GM06990 (cell line): Measurements from ENCODE around the gene SERINC2.
"Not testable (repeated sequence)": the region's sequence is repeated elsewhere in the genome, so short reads cannot be mapped to it uniquely, and the experiment has no call there.

Experiments
- DNase-seq: peaks from one replicate; pipeline ENCODE4 v3.0.0-alpha.2; 2011; ENCODE audit not compliant: insufficient read length; ENCODE audit errors: extremely low read depth
- H3K27me3 ChIP-seq: replicated peaks from 2 replicates; pipeline ENCODE4 v1.6.0; 2011; ENCODE audit warnings: low read length; ENCODE audit not compliant: control insufficient read depth, insufficient read depth
- H3K36me3 ChIP-seq: 2 replicates; pipeline ENCODE4 v1.5.1; 2011; ENCODE audit warnings: low read length; ENCODE audit not compliant: control insufficient read depth, insufficient read depth
- H3K4me3 ChIP-seq: replicated peaks from 2 replicates; pipeline ENCODE4 v1.5.1; 2011; ENCODE audit warnings: low read depth, mild to moderate bottlenecking, control low read depth, low read length
- CTCF ChIP-seq: IDR thresholded peaks from 2 replicates; pipeline ENCODE4 v1.5.1; 2011; ENCODE audit warnings: low read length, control low read depth, mild to moderate bottlenecking, inconsistent platforms; ENCODE audit not compliant: insufficient read depth, poor library complexity, severe bottlenecking

SERINC2 gene

DNA sequence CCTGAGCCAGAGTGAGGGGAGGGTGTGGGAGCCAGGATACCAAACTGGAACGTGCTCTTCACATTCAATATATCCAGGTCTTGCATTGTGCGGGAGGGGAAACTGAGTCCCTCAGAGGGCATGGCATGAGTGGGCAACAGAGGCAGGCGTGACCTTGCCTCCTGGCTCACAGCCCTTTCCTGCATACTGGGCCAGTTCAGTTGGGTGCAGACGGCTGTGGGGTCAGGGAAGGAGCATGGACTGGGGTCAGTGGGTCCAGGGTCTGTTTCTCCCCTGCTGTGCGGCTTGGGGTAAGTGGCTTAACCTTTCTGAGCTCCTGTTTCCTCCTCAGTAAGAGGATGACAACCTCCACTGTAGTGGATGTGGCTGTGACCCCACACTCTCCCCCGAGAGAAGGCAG is 16.6 kb downstream of the SERINC2 start:
- no peak for DNase-seq
- no peak for TF ChIP-seq CTCF
- H3K4me3 ChIP-seq = no peak overlapping the region
- H3K27me3 ChIP-seq = no peaks in the 10 kb centered on the region
- H3K36me3 ChIP-seq = no peaks in the 10 kb centered on the region

DNA sequence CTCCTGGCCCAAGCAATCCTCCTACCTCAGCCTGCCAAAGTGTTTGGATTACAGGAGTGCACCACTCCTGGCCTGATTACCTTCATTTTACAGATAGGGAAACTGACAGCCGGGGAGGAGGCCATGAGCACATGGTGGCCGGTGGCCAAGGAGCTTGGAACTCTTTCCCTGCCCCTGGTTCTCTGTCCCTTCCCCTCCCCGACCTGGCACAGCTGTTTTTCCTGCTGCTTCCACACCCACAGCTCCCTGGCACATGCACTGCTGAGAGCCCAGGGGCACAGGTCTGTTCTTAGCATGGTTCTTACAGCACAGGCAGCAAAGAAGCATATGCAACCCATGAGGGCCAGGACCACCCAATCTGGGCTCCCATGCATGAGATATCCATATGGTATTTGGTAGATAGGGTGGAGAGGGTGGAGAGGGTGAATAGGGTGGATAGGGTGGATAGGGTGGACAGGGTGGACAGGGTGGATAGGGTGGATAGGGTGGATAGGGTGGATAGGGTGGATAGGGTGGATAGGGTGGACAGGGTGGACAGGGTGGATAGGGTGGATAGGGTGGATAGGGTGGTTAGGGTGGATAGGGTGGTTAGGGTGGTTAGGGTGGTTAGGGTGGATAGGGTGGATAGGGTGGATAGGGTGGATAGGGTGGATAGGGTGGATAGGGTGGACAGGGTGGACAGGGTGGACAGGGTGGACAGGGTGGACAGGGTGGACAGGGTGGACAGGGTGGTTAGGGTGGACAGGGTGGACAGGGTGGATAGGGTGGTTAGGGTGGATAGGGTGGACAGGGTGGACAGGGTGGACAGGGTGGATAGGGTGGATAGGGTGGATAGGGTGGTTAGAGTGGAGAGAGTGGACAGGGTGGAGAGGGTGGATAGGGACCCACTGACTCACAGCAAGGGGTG is 18.6 kb downstream of the SERINC2 start:
- H3K4me3 ChIP-seq, H3K27me3 ChIP-seq, H3K36me3 ChIP-seq, DNase-seq: not testable (repeated sequence)

DNA sequence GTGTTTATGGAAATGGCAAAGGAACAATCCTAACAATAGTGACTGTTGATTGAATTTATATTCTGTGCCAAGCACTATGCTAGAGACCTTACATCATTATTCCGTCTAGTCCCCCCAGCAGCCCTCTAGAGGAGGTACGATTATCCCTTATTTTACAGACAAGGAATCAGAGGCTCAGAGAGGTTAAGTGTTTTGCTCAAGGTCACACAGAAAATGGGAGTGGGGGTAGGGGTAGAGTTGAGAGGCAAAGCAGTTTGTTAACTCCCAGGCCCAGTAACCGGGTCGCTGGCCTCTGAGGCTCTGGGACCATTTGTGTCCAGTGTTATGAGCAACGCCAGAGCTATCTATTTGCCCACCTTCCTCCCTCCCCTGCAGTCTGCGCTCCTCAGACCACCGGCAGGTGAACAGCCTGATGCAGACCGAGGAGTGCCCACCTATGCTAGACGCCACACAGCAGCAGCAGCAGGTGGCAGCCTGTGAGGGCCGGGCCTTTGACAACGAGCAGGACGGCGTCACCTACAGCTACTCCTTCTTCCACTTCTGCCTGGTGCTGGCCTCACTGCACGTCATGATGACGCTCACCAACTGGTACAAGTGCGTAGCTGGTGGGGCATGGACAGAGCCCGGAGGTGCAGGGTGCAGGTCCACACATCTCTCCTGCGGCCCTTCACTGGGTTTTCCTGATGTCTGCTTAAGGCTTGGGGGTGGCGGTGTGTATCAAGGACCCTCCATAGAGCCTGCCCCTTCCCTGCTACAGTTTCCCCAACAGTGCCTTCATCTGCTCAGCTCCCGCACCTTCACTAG is 19.8 kb downstream of the SERINC2 start:
- no peak overlapping the region for H3K4me3 ChIP-seq
- no peak for TF ChIP-seq CTCF
- H3K27me3 ChIP-seq = no peaks in the 10 kb centered on the region; the same call in 1 of the 2 replicates
- DNase-seq = no peak
- H3K36me3 ChIP-seq = no peaks in the 10 kb centered on the region

DNA sequence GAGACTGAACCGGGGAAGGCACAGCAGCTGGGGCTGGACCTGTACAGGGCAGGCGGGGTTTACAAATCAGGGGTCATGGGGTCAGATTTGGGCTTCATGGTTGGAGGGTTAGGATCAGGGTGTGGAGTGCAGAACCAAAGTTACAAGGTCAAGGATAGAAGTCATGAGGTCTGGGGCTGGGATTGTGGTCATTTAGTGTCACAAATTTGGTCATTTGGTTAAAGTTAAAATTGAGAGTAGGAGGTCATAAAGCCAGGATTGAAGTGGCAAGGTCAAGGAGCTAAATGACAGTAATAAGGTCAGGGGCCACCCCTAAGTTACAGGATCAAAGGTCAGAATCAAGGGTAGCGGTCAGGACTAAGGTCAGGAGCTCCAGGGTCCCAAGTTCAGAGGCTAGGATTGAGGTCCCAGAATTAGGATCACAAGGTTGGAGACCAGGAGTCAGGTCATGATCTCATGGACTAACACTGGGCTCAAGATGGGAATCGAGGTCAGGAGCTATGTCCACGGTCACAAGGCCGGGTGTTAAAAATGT is 20.4 kb downstream of the SERINC2 start:
- Histone ChIP-seq H3K27me3 (no peaks in the 10 kb centered on the region; the same call in 1 of the 2 replicates), H3K4me3 (no peak overlapping the region), H3K36me3 (no peaks in the 10 kb centered on the region)
- no peak for DNase-seq
- TF ChIP-seq CTCF = no peak

DNA sequence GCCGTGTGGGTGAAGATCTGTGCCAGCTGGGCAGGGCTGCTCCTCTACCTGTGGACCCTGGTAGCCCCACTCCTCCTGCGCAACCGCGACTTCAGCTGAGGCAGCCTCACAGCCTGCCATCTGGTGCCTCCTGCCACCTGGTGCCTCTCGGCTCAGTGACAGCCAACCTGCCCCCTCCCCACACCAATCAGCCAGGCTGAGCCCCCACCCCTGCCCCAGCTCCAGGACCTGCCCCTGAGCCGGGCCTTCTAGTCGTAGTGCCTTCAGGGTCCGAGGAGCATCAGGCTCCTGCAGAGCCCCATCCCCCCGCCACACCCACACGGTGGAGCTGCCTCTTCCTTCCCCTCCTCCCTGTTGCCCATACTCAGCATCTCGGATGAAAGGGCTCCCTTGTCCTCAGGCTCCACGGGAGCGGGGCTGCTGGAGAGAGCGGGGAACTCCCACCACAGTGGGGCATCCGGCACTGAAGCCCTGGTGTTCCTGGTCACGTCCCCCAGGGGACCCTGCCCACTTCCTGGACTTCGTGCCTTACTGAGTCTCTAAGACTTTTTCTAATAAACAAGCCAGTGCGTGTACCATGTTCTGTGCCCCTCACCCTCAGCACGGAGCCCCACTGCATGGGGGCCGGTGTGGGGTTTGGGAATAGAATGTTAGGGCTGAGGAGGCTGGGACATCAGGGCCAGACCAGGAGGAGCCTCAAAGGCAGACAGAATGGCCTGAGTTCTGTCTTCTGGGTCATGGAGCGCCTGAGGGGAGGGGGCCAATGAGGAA is 21.3 kb downstream of the SERINC2 start:
- no peak for TF ChIP-seq CTCF
- Histone ChIP-seq H3K27me3 (no peaks in the 10 kb centered on the region; the same call in 1 of the 2 replicates), H3K36me3 (no peaks in the 10 kb centered on the region), H3K4me3 (no peak overlapping the region)
- DNase-seq = no peak
